GM19455 (cell line): ENCODE results near the gene MBD5.

Experiments used
- ATAC-seq: cut with Tn5 transposase; IDR thresholded peaks from one replicate; pipeline ENCODE4 v1.9.1; 2021; ENCODE audit not compliant: unreplicated experiment

The MBD5 gene

GRCh38 chr2:148209603-148210002, 188.7 kb downstream of the MBD5 start:
- no peak for ATAC-seq

- no peak for ATAC-seq
Measured at GRCh38 chr2:148218326-148219075, 197.6 kb downstream of the MBD5 start.

- no peak for ATAC-seq
Measured at GRCh38 chr2:148221166-148221565, 200.3 kb downstream of the MBD5 start.

DNA sequence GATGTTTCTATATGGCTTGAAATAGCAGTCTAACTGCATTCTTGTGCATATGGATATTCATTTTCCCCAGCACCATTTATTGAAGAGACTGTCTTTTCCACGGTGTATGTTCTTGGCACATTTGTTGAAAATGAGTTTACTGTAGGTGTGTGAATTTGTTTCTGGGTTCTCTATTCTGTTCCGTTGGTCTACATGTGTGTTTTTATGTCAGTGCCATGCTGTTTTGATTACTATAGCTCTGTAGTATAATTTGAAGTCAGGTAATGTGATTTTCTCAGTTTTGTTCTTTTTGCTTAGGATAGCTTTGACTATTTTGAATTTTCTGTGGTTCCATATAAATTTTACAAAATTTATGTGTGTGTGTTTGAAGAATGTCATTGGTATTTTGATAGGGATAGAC, 201.0 kb downstream of the MBD5 start:
- no peak for ATAC-seq

GRCh38 chr2:148231858-148232257, 211.0 kb downstream of the MBD5 start:
- no peak for ATAC-seq

DNA sequence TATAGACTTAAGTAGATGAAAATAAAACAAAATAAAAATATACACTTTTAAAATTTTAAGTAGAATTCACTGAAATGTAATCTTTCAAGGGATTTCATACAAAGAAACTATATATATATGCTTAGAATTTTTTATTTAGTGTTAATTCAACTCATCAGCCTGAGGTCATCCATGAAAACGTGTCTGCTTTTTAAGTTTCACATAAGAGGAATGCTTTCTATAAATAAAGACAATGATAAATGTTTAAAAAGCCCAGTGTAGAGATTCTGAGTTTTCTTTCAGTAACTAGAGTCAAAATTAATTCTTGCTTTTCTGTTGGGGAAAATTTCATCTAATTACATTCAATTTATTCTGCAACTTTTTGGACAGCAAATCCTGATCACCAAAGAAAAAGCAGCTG, 213.3 kb downstream of the MBD5 start:
- ATAC-seq = no peak

DNA sequence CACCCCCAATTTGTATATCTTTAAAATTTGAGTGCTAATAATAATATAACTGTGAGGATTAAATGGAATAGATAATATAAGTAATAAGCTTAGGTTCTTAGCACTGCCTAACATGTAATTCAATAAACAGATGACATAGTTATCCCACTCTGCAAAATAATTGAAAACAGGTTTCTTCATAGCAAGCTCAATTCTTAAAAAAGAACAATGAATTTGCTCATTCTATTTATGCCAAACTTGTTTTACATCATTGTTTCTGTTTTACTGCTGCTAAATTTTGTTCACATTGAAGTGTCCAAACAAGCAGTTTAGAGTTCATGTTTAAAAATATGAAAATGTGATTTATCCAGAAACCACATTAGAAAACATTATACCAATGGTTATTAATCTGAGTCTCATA, 217.0 kb downstream of the MBD5 start:
- ATAC-seq = no peak

- no peak for ATAC-seq
Measured at GRCh38 chr2:148238561-148238960, 217.7 kb downstream of the MBD5 start.

GRCh38 chr2:148240838-148241237, 219.9 kb downstream of the MBD5 start:
- ATAC-seq = no peak

- ATAC-seq = no peak
Measured at GRCh38 chr2:148244593-148245292, 223.9 kb downstream of the MBD5 start.

- no peak for ATAC-seq
Measured at GRCh38 chr2:148251993-148252392, 231.1 kb downstream of the MBD5 start.

- no peak for ATAC-seq
Measured at GRCh38 chr2:148252646-148253045, 231.8 kb downstream of the MBD5 start.

- ATAC-seq = no peak
Measured at GRCh38 chr2:148253685-148254084, 232.8 kb downstream of the MBD5 start.

- ATAC-seq = no peak
Measured at GRCh38 chr2:148255929-148256328, 235.0 kb downstream of the MBD5 start.

DNA sequence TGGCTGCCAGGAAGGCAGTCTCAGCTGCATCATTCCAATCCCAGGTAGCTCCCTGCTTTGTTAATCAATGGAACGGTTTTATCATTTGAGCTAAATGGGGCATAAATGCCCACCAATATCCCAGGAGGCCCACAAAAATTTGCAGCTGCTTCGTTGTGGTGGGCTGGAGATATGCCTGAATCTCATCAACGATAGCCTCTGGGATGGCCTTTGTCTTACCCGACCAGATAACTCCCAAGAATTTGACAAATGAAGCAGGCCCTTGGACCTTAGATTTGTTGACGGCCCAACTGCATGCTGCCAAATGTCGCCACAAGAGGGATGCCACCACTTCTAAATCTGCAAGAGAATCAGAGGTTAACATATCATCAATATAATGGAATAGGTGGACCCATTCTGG, 236.4 kb downstream of the MBD5 start:
- no peak for ATAC-seq

DNA sequence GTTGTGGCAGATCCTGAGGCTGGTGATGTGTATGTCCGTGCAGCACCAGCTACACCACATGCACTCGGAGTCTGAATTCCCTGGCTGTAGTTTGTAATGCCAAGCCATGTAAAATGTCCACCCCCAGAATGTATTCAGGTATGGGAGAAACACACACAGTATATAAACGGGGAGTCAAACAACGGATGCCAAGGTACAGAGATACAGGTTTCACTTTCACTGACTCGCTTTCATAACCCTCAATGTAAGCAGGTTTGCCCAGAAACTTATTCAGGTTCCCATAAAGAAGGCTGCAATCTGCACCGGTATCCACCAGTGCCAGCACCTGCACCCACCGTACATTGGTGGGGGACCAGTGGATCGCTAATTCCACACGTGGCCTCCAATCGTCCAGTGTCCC, 237.2 kb downstream of the MBD5 start:
- no peak for ATAC-seq

DNA sequence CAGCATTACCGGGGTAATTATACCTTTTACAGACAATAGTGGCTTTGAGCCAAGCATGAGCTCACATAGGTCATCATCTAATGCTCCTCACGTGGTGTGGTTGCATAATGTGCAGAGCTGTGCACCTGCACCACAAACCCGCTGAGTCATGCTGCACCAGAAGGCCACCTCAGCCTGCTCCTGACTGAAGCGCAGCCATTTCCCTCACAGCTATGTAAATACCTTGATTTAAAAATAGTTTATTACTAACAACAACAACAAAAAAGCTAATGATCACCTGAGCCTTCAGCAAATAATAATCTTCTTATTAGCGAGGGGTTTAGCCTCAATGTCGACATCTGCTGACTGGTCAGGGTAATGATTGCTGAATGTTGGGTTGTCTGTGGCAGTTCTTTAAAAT, 238.8 kb downstream of the MBD5 start:
- no peak for ATAC-seq

GRCh38 chr2:148263890-148264289, 243.0 kb downstream of the MBD5 start:
- no peak for ATAC-seq

DNA sequence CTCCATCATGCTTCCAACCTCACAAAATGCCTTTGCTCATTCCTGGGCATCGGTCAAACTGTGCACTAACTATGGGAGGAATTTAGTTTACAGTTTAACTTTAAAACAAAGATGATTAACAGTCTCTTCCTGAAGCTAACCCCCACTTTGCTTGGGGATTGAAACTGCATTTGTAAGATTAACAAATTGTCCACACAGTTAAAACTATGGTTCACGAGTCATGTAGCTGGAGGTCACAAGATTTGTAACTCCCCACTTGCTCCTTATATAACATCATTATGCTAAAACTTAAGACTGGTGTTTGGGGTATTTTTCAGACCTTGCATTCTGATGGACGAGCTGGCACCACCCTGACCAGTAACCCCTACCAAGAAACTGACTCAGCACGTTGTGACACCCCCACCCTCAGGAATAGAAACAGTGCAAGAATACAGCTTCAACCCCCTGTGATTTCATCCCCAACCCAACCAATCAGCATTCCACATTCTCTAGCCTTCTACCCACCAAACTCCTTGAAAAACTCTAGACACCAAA, 252.3 kb downstream of the MBD5 start:
- ATAC-seq = no peak

DNA sequence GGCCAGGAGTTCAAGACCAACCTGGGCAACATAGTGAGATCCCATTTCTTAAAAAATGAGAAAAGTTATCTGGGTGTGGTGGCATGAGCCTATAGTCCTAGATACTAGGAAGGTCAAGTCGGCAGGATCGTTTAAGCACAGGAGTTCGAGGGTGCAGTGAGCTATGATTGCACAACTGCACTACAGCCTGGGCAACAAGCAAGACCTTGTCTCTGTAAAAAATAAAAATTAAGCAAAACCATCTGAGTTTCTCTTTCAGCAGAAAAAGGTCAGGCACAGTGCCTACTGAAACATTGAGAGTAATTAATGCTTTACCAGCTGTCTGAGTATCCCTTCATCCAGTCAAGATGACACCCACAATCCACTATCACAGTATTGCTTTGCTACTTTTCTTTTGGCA, 258.3 kb downstream of the MBD5 start:
- no peak for ATAC-seq

DNA sequence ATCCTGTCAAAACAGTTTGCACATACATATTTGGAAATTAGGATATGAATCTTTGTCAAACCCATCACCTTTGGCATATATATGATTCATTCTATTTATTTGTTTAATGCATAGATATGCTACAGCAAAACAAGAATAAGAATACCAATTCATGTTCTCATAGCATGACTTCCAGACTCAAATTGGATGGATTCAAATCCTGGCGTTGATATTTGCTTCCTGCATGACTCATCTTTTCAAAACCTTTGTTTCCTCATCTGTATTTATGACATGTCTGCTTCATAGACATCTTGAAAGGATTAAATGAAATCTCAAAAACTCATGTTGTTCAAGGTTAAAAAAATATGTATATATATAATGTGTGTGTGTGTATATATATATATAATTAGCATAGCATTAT, 261.3 kb downstream of the MBD5 start:
- ATAC-seq = no peak

DNA sequence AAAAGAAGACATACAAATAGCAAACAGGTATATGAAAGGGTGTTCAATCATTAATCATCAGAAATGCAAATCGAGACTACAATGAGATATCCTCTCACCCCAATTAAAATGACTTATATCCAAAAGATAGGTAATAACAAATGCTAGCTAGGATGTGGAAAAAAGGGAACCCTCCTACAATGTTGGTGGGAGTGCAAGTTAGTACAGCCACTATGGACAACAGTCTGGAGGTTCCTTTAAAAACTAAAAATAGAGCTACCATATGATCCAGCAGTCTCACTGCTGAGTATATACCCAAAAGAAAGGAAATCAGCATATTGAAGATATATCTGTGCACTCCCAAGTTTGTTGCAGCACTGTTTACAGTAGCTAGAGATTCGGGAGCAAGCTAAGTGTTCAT, 271.5 kb downstream of the MBD5 start:
- ATAC-seq = no peak
